Left lung (tissue), 10 donors: ENCODE measurements around the gene KLF9. TPM values are rescaled to one million over a fixed set of nuclear protein-coding genes. Genes with fewer than 3 reads are reported as not detected.

Experiments used
- ATAC-seq: fragments of 200-7000 bp; cut with Tn5 transposase; one replicate; pipeline ENCODE4 v1.9.1; 2020; ENCODE audit warnings: moderate library complexity
- DNase-seq, 4 donors: peaks; one replicate each; pipeline ENCODE4 v3.0.0-alpha.2; 2013 to 2020
- H3K27ac ChIP-seq, 2 donors: fragments of 200-600 bp; sonication (generic) in 1 of 2; one replicate each; pipeline versions ENCODE4 v1.5.0 to v1.8.0; 2020 to 2021
- H3K27me3 ChIP-seq, 2 donors: fragments of 200-600 bp; sonication (generic) in 1 of 2; one replicate each; pipeline versions ENCODE4 v1.5.0 to v1.8.0; 2020 to 2021
- H3K36me3 ChIP-seq, 2 donors: fragments of 200-600 bp; sonication (generic) in 1 of 2; one replicate each; pipeline versions ENCODE4 v1.5.0 to v1.8.0; 2020 to 2021
- H3K4me1 ChIP-seq, 2 donors: fragments of 200-600 bp; one replicate each; pipeline ENCODE4 v1.8.0; 2021
- H3K4me3 ChIP-seq, 2 donors: fragments of 200-600 bp; sonication (generic) in 1 of 2; one replicate each; pipeline versions ENCODE4 v1.5.0 to v1.8.0; 2020 to 2021; ENCODE audit warnings: mild to moderate bottlenecking in 1 of 2
- H3K9me3 ChIP-seq, 2 donors: fragments of 200-600 bp; sonication (generic) in 1 of 2; one replicate each; pipeline versions ENCODE4 v1.5.0 to v1.8.0; 2020 to 2021
- intact Hi-C, 2 donors: fragments of 100-400 bp; cut with DNase I; formaldehyde crosslinking; loops; one replicate each; pipeline versions ENCODE4 v1.11.2 to v1.14.2; 2022
- polyA plus RNA-seq, 6 donors: library from polyadenylated mRNA; unstranded; fragments of 120-200 nt; gene quantifications; one replicate each; pipeline ENCODE4 v1.2.1, GENCODE V29; 2013; ENCODE audit not compliant: insufficient read length in 6 of 6
- total RNA-seq, 2 donors: library from RNA; stranded (reverse); fragmentation: NEBNext Ultra II Directional; extraction: Animal tissue kit (Norgen Biotek cat#: 25700); gene quantifications; one replicate each; pipeline ENCODE4 v1.2.1, GENCODE V29; 2021
- TF ChIP-seq, protein P1 (sequence below), 2 donors: fragments of 200-600 bp; sonication (generic) in 1 of 2; IDR thresholded peaks; one replicate each; pipeline versions ENCODE4 v1.5.0 to v1.8.0; 2021; ENCODE audit warnings: antibody characterized with exemption in 2 of 2
- donor health status: DM: no; HTN: yes; CAD: no.
- donor health status: DM: no; HTN: no; CAD: no.

The KLF9 gene
- total and polyA plus RNA-seq, 8 donors, result 2.7 to 42.0 (median 3.8) TPM

DNA sequence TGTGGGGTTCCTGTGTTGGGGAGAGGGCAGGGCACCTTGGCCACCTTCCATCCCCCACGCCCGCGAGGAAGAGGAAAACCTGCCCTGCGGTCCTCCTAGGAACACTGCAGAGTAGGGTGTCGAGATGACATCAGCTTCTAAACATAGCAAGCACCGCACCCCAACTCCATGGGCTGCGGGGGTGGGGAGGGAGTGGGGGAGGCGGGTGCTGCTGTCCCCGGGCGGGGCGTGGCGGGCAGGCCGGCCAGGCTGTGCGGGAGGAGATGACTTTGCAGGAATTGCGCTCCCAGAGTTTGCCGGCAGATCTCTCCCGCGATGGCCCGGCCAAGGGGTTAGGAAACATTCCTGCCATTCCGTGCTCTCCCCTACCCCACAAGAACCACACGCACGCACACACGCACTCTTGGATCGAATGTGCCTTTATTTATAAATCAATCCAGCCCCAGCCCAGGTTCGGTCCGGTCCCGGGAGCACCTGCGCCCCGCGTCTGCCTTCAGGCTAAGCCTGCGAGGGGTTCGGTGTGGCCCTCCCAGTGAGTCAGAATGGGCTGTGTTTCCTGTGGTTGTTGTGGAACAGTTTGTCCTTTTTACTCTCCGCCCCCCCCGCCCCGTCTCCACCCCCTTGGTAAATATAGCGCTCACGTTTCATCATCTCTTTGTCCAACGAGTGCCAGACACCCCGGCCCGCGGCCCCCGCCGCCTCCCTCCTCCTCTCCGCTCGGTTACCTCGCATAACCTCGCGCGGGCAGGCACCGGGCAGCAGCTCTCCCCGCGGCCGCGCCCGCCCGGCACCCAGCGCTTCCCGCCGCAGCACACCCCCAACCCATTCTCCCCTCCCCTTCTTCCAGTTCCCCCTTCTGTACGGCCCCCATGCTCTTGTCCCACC lies 5.3 kb upstream of the KLF9 start:
- Histone ChIP-seq H3K9me3 (no peaks in the 10 kb centered on the region), H3K4me1 (peaks cover 23 to 68% of the 10 kb centered on the region in 2 donors), H3K4me3 (peak overlapping the region; percentile 30 to 46), H3K27me3 (no peaks in the 10 kb centered on the region), H3K27ac (peak overlapping the region; percentile 98 to 100), H3K36me3 (no peaks in the 10 kb centered on the region)
- peak; percentile 66 for ATAC-seq
- peak; percentile 67 to 99 (median 90) for DNase-seq
- intact Hi-C loops, result loop anchor here (5.0 to 10.0 kb wide), 3 partner anchors 63 to 175 kb away; no protein-coding TSS in a partner anchor
- TF ChIP-seq, protein P1, sequence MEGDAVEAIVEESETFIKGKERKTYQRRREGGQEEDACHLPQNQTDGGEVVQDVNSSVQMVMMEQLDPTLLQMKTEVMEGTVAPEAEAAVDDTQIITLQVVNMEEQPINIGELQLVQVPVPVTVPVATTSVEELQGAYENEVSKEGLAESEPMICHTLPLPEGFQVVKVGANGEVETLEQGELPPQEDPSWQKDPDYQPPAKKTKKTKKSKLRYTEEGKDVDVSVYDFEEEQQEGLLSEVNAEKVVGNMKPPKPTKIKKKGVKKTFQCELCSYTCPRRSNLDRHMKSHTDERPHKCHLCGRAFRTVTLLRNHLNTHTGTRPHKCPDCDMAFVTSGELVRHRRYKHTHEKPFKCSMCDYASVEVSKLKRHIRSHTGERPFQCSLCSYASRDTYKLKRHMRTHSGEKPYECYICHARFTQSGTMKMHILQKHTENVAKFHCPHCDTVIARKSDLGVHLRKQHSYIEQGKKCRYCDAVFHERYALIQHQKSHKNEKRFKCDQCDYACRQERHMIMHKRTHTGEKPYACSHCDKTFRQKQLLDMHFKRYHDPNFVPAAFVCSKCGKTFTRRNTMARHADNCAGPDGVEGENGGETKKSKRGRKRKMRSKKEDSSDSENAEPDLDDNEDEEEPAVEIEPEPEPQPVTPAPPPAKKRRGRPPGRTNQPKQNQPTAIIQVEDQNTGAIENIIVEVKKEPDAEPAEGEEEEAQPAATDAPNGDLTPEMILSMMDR (IDR thresholded peaks at IDR 0.05), result no peak

- Histone ChIP-seq H3K4me1 (peaks cover 27 to 74% of the 10 kb centered on the region in 2 donors), H3K27me3 (no peaks in the 10 kb centered on the region), H3K9me3 (no peaks in the 10 kb centered on the region), H3K27ac (peak overlapping the region; percentile 98 to 100), H3K36me3 (no peaks in the 10 kb centered on the region), H3K4me3 (peak overlapping the region; percentile 30 to 46)
- ATAC-seq, result peak; percentile 63
- DNase-seq, result peak; percentile 79 to 98 (median 94)
- intact Hi-C loops, result loop anchor here (10.0 kb wide), 2 partner anchors 166 to 176 kb away; no protein-coding TSS in a partner anchor
- TF ChIP-seq, protein P1 (IDR thresholded peaks at IDR 0.05), result no peak
Measured at GRCh38 chr9:70418822-70419555, 4.5 kb upstream of the KLF9 start.

DNA sequence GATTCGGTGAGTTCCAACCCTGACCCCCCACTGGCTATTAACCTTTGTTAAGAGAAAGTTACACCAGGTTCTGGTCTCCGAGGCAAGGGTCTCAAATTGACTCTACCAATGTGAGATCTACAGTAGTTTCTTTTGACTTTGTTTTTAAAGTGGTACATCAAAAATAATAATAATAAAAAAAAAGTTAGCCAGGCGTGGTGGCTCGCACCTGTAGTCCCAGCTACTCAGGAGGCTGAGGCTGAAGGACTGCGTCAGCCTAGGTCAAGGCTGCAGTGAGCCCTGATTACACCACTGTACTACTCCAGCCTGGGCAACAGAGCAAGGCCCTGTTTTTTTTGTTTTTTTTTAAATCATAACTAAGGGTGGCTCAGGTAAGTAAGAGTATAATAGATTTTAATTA lies 1.0 kb upstream of the KLF9 start:
- peaks cover 18 to 59% of the 10 kb centered on the region in 2 donors for H3K4me1 ChIP-seq
- no peak for DNase-seq
- H3K36me3 ChIP-seq, result no peaks in the 10 kb centered on the region
- peak overlapping the region; percentile 100 for H3K27ac ChIP-seq
- ATAC-seq, result no peak
- no peaks in the 10 kb centered on the region for H3K9me3 ChIP-seq
- intact Hi-C loops, result loop anchor here (10.0 kb wide), 2 partner anchors 169 to 179 kb away; no protein-coding TSS in a partner anchor
- no peaks in the 10 kb centered on the region for H3K27me3 ChIP-seq
- TF ChIP-seq, protein P1 (IDR thresholded peaks at IDR 0.05), result no peak
- no peak overlapping the region for H3K4me3 ChIP-seq

GRCh38 chr9:70415041-70415440 lies 584 bp upstream of the KLF9 start:
- TF ChIP-seq, protein P1 (IDR thresholded peaks at IDR 0.05), result no peak
- peak overlapping the region; percentile 100 for H3K27ac ChIP-seq
- H3K36me3 ChIP-seq, result no peaks in the 10 kb centered on the region
- intact Hi-C loops, result loop anchor here (10.0 kb wide), 2 partner anchors 170 to 180 kb away; no protein-coding TSS in a partner anchor
- no peak for DNase-seq
- no peaks in the 10 kb centered on the region for H3K9me3 ChIP-seq
- no peaks in the 10 kb centered on the region for H3K27me3 ChIP-seq
- ATAC-seq, result no peak
- H3K4me3 ChIP-seq, result peak overlapping the region in 1 of 2 donors; percentile 81
- peaks cover 22 to 62% of the 10 kb centered on the region in 2 donors for H3K4me1 ChIP-seq
